NAMALWA (cell line): ENCODE measurements around the gene LRRC4.

Experiments
- DNase-seq: peaks from one replicate; pipeline ENCODE4 v3.0.0-alpha.2; 2015; ENCODE audit warnings: low spot score

LRRC4 gene

GRCh38 chr7:128057909-128058308, 26.7 kb upstream of the LRRC4 start:
- DNase-seq, result no peak

DNA sequence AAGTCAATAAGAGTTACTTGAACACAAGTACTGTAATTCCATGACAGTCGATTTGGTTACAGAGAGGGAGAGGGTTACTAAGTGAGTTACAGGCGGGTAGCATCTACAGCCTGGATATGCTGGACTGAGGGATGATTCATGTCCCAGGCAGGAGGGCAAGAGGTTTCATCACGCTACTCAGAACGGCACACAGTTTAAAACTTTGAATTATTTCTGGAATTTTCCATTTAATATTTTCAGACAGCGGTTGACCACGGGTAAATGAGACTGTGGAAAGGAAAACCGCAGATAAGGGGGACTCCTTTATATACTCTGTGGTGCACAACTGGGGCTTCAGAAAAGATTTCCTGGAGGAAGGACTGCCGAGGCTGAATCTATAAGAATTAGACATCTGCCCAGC, 25.7 kb upstream of the LRRC4 start:
- DNase-seq, result no peak

- no peak for DNase-seq
These were observed 24.4 kb upstream of the LRRC4 start for GRCh38 chr7:128055637-128056036.

GRCh38 chr7:128054511-128054910, 23.3 kb upstream of the LRRC4 start:
- no peak for DNase-seq

GRCh38 chr7:128053991-128054390, 22.8 kb upstream of the LRRC4 start:
- no peak for DNase-seq

DNA sequence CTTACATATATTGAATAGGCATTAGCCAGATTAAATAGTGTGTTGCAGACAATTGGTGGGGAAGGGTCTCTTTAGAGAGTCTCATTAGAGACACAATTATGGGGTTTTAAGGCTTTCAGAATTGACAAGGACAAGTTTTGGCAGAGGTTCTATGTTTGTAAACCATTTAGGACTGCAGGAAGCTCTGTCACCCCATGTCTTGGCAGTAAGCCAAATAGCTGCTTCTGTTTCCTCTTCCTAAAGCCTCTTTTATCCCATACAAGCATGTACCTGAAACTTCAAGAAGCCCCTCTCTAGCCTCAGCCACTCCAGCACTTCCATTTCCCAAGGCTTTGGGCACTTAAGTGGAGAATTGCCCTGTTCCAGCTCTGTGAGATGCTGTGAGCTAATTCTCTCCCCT, 21.8 kb upstream of the LRRC4 start:
- peak; percentile 49 for DNase-seq

GRCh38 chr7:128052404-128052803, 21.2 kb upstream of the LRRC4 start:
- DNase-seq, result no peak

GRCh38 chr7:128045766-128046165, 14.5 kb upstream of the LRRC4 start:
- DNase-seq, result no peak

DNA sequence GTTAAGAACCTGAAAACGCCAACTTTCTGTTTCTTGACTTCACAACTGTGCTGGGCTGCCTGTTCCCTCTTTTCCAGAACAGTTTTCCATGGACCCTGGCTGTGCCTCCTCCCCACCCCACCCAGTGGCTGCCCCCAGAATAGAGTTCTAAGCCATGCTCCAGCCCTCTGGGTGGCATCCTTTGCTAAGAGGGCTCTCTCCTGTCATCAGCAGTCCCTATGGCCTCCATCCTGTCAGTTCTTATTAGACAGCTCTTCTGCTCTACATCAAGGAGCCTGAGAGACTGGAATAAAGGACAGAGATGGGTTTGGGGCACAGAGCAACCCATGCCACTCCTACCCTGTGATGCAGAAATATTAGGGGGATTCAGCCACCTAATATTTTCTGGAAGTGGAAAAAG, 13.9 kb upstream of the LRRC4 start:
- no peak for DNase-seq

GRCh38 chr7:128044064-128044463, 12.8 kb upstream of the LRRC4 start:
- no peak for DNase-seq

DNA sequence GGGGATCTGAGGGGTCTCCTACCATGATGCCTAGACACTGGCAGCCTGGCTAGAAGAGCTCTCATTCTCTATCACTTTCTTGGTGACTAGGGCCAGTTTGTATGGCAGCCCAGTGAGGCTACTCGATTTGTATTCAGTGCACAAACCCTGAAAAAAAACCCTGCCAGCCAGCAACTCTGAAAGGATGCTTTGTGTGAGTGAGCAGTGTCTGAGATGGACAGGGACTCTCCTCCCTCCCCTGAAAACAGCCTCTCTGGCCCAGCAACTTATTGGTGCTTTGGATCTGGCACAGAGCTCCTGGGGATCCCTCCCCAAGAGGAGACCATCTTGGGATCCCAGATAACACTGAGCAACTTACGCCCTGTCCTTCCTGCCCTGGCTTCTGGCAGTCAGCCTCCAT, 10.8 kb upstream of the LRRC4 start:
- DNase-seq, result no peak

GRCh38 chr7:128041203-128041602, 10.0 kb upstream of the LRRC4 start:
- DNase-seq, result no peak

- DNase-seq, result no peak
These were observed 9.0 kb upstream of the LRRC4 start for GRCh38 chr7:128040205-128040604.

DNA sequence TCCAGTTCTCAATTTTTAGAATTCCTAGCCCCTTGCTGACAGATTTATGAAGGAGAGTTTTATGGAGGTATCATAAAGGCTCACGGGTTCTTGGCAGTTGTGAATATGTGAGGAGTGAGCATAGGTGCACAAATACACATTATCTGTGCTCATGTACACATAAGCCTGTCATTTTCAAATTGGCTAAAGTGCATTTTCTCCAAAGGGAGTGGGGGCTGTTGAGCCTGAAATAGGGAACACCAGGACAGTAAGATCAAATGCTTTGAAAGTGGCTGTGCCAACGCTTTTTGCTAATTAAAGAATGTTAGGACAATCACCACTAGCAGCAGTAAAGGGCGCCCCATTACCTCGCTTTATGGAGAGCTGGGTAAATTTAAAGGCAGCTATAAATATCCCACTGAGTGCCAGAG, 8.3 kb upstream of the LRRC4 start:
- no peak for DNase-seq

DNA sequence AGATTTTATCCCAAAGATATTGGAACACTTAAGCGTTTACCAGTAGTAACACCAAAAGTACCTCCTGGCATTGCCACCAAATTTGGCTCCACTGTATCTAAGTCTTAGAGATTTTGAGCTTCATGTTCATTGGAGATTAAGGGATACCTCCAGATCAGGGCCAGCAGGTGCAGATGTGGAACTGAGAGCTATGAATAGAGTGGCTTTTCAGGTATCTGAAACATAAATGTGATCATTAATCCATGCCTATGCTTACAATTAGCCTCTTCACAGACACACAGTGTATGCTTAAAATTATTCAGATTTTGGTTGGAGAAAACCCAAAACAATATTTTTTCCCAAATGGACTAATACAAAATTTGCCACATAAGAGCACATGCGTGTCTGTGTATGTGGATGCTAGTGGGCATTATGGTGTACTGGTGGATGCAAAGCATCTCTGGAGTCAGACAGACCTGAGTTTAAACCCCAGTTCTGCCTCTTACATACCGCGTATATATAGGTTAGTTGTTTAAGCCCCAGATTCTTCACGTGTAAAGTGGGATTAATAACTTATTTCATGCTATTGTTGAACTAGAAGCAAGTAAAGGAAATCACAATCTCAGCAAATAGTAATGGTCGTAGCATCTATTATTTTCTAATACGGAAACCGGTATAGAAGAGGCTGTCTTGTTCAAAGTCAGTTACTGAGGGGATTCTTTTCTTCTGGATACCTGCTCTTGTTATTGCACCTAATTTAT, 6.8 kb upstream of the LRRC4 start:
- no peak for DNase-seq

GRCh38 chr7:128037081-128037480, 5.8 kb upstream of the LRRC4 start:
- DNase-seq, result no peak

GRCh38 chr7:128036226-128036940, 5.1 kb upstream of the LRRC4 start:
- no peak for DNase-seq

DNA sequence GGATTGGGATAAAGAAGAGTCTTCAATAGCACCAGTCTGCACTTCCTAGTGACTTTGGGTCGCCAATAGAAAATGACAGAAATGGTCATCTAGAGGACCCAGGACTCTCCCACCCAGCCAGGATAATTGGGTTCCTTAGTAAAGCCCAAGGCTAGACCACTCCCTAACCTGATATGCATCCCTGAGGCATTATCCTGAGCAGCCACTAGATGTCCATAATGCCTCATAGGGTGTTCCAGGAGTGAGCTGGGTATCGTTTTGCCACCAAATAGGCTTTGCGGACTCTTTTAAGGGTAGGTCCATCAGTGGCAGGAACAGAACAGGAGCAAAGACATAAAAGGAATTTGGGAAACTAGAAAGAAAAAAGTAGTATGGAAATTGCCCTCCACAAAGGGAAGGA, 4.5 kb upstream of the LRRC4 start:
- DNase-seq, result peak; percentile 23

DNA sequence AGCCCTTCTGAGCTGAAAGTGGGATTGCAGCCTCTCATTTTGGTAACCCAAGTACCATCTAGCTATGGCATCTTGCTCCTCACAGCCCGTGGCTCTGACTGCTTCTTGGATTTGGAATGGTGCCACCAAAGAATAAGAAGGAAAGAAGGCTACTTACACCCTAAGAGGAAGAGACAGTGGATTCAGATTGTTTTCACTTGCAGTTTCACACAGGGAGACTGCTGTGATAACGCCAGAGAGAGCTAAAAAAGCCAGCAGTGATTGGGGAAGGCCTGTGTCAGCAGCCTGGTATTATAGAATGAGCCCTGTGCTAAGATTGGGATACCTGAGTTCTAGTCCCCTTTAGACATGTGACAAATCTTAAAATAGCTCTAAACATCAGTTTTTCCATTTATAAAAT, 3.6 kb upstream of the LRRC4 start:
- DNase-seq, result no peak

DNA sequence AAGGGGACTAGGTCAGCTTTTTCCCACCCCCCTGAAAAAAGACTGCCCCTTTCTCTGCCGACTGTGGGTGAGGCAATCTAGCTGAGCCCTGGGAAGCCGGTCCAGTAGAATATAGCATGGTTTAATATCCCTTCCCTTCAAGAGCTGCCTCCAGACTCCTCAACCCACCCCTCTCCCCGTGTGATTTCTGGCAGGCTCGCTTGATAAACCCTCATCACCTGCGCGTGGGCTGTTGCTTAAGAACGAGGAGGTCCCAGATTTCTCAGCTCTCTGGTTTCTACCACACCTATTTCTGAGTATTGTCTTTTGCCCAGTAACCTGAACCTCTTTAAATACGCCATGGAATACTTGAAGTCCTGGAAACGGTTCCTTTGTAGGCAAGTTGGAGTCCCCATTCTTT, 2.0 kb upstream of the LRRC4 start:
- no peak for DNase-seq

DNA sequence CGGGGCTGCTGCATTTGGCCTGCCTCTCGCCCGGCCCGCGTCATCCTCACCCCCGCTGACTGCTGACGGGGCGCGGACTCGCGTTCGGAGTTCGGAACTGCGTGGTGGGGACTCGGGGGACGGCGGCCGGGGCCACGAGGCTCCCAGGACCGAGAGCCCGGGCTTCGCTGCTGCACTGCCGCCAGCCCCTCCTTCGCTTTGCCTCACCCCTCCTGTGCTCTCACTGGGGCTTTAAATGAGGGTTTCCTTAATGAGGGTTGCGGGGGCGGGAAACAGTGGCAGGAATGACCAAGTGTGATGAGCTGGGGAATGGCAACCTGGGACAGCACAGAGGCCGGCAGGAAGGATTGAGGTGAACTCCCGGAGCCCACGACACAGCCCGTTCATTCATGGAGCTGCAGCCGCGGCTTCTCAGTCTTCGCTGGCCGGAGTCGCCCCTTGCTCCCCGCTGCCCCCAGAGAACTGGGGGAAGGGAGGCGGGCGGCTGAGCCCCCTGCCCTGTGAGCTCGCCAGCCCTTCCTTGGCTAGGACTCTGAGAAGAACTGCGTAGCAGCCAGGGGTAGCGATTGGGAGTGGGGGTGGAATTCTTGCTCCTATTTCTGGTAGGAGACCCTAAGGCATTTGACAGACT, 1.5 kb upstream of the LRRC4 start:
- DNase-seq, result no peak

- DNase-seq, result no peak
These were observed 816 bp upstream of the LRRC4 start for GRCh38 chr7:128031901-128032604.

GRCh38 chr7:128030263-128030653, 979 bp downstream of the LRRC4 start:
- no peak for DNase-seq
